ENCODE results near the gene PDE4B.
"Not testable (repeated sequence)": the region's sequence is repeated elsewhere in the genome, so short reads cannot be mapped to it uniquely, and the experiment has no call there.

PDE4B gene

DNA sequence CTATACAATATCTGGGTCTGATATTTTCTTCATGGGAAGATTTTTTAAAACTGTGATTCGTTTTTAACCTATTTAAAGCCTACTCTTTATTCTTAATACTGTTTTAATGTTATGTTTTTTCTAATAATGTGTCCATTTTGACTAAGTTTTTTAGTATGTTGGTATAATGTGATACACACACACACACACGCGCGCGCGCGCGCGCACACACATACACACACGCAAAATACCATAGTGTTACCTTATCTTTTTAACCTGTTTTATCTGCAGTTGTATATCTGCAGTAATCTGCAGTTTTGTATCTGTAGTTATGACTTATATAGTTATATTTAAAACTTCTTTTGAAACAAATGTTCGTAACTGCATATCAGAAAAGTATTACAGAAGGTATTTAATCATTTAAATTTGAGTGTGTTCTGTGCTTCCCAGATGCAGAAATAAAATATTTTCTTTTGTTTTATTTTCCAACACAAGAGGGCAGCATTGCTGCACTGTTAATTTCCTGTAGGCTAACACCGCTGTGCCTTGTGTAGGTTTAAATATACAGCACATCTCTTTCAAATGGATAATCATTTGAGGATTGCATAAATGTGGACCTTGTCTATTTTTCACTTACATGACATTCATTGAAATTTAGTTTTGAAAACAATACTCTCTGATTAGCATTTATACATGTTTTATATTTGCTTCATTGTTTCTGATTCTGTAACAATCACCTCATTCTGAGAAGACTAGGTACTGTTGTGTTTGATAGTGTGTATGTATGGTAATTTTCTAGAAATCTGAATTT lies 166.1 kb downstream of the PDE4B start:
- peak; percentile 17 for DNase-seq

GRCh38 chr1:65959896-65960567 lies 167.3 kb downstream of the PDE4B start:
- DNase-seq: no peak

- no peak for DNase-seq
Observed at GRCh38 chr1:65963156-65963888, 170.6 kb downstream of the PDE4B start.

GRCh38 chr1:65964123-65964522 lies 171.4 kb downstream of the PDE4B start:
- no peak for DNase-seq

- no peak for DNase-seq
Observed at GRCh38 chr1:65965112-65965996, 172.7 kb downstream of the PDE4B start.

- DNase-seq: not testable (repeated sequence)
Observed at GRCh38 chr1:65967492-65967891, 174.8 kb downstream of the PDE4B start.

DNA sequence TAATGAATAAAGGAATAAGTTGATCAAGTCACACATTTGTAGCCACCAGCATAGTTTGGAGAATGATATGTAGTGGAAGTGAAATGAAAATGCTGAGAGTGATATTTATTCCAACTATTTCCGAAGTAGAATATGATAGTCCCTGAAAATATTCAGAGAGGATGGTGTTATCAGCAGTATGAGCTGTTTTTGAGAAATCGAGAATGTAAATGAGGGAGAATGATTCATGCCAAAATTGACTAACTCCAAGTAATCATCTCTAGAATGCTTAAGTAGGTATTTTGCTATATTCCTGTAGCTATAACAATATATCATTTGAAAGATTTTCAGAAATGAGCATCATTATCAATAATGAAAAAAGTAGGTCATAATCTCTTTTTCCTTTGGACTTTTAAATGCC lies 178.9 kb downstream of the PDE4B start:
- DNase-seq: no peak

GRCh38 chr1:65975708-65976107 lies 183.0 kb downstream of the PDE4B start:
- no peak for DNase-seq

- DNase-seq: no peak
Observed at GRCh38 chr1:65979136-65980044, 186.7 kb downstream of the PDE4B start.

DNA sequence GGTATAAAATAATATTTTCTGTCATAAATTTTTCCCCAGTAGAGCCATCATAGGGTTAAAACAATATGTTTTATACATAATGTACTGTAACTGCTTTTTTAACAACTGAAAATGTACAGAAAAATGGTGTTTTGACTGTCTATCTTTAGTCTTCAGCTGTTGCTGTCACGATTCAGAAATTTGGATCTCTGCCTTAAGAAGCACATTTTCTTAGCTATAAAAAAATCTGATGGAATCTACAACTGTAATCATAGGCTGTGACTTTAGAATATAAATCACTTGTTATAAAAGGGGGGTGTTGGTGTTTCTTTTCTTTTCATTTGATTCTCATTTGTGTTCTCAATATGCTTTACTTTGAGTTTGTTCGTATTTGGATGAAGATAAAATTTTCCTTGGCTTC lies 187.5 kb downstream of the PDE4B start:
- DNase-seq: no peak

- no peak for DNase-seq
Observed at GRCh38 chr1:65983500-65983899, 190.8 kb downstream of the PDE4B start.

DNA sequence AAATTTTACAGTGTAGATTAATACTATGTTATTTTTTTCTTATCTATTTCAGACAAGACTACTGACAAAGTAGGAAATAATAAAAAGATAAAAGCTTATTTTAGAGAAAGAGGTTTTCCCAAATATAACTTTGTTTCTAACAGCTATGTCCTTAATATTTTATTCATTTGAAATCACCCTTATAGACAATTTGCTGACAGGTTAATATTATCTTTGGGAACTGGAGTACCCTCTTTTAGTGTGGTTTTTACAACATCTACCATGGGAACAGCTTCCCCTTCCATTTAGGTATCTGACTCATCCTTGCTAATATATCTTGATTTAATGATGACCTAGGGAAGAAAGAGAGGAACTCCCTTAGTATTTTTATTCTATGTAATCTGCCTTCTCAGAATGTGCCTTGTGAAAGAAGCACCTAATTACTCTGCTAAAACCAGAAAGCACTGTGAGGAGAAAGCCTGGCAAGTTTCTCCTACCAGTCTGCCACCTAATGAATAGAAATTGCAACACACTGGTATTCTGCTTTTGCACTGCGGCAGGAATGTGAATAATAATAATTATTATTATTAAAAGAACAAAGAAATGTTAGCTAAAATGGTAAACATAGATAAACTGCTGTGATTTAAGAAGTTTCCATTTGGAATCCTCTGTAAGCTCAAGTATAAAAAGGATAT lies 192.8 kb downstream of the PDE4B start:
- DNase-seq: no peak

GRCh38 chr1:65986146-65986545 lies 193.5 kb downstream of the PDE4B start:
- DNase-seq: no peak

DNA sequence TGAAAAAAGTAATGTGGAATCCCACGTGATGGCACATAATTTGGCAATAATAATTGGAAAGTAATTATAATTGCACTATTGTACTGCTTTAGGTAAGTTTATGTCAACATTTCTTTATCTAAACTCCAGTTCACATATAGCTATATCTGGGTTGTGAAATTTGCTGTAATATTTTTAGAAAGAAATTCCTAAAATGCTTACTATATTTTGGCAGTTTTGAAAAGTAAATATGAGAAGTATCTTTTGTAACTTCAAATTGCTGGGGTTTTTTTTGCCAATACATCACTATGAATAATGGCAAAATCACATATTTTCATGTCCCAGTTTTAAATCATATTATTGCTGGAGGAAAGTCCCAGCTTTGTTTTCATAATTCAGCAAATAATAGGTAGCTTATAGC lies 197.5 kb downstream of the PDE4B start:
- DNase-seq: no peak

- DNase-seq: no peak
Observed at GRCh38 chr1:65991694-65992093, 199.0 kb downstream of the PDE4B start.

GRCh38 chr1:65992165-65992821 lies 199.6 kb downstream of the PDE4B start:
- no peak for DNase-seq

DNA sequence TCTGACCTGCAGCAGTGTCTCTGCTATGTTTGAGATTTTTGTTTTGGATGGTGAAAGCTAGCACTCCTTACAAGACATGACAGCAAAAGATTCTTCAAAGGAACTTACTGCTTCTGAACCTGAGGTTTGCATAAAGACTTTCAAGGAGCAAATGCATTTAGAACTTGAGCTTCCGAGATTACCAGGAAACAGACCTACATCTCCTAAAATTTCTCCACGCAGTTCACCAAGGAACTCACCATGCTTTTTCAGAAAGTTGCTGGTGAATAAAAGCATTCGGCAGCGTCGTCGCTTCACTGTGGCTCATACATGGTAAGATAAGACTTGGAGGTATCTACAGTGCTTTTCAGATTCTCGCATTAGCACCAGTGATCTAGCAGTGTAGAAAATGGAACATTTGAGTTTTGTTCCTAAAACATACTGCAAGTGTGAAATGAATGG lies 200.2 kb downstream of the PDE4B start:
- DNase-seq: no peak

DNA sequence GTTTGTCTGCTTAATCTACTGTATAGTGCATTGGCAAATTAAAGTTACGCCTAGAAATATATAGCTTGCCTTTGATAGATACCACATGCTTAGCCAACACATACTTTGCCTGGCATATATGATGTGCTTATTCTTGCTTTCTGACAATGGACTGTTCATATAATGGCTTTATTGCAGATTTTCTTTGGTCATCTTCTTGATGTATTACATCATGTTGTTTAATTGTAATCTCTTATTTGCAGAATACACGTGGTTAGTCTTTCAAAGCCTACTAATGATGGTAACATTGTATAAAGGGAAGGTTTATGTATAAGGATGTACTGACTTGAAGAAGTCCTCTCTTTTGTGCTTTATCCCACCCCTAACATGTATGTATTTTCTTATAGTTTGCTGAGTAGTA lies 201.5 kb downstream of the PDE4B start:
- DNase-seq: no peak

DNA sequence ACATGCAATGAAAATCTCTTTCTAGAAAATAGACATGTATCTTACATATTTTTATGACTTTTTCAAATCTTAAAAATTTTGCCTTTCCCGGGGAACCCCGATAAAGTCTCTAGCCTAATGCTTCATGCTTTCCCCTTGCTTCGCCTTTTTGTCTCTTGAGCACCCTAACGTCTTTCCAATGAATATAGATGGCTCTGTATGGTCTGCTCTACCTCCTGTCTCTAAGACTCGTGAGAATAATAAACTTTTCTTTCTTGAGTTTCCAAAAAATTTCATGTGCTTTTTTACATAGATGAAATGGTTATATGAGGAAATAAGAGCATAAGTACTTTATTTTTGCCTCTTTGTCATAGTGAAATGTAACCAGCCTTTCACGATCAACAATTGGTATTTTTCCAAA lies 202.6 kb downstream of the PDE4B start:
- DNase-seq: no peak

DNA sequence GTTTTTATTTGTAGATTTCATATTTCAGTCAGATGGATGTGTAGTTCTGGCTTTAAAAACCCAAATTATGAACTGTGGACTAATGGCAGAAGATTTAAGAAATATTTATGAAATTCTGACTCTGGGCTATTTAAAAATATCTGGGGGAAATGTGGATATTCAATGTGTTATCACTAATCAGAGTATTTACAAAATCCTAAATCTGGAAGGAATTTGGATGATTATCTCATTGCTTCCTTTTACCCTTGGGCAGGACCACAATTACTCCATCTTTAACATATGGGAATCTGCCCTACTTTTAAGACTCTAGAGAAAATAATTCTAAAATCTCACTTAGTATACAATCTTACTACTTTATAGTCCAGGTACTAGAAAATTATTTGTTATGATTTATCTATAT lies 203.2 kb downstream of the PDE4B start:
- no peak for DNase-seq

- DNase-seq: no peak
Observed at GRCh38 chr1:65997693-65998092, 205.0 kb downstream of the PDE4B start.

Data from activated naive CD4-positive, alpha-beta T cell treated with anti-CD3 and anti-CD28 coated beads, Interleukin-2, amount 50 U/mL, for 16 hours (primary cell).